Measurements from ENCODE around the gene ZNF160. TPM values are rescaled to one million over a fixed set of nuclear protein-coding genes. Genes with fewer than 3 reads are reported as not detected.
A peak's percentile ranks its signal among the peaks of the same experiment; 100 is the strongest.

Gene ZNF160
- total and polyA plus RNA-seq, 8 donors: 23.2 to 78.0 (median 50.9) TPM

DNA sequence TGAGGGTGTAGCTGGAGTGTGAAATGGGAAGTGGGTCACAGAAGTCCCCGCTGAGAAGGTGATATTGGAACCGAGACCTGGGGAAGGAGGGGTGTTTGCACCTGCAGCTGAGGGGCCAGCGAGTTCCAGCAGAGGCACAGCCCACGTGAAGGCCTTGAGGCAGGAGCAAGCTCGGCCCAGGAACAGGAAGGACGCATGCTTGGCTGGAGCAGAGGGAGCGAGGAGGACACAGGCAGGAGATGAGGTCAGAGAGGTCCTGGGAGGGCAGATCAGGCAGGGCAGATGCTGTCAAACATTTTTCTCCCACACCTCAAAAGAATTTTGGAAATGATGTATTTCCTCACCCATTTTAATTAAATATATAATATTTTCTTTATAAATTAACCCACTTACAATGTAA, 20.2 kb upstream of the ZNF160 start:
- H3K27me3 ChIP-seq: no peaks in the 10 kb centered on the region
- intact Hi-C loops (cut with DNase I): no loop called here
- ATAC-seq (no peak), DNase-seq (no peak)
- no peak for TF ChIP-seq CTCF (IDR thresholded peaks at IDR 0.05)
- peaks cover 0 to 43% of the 10 kb centered on the region in 2 donors for H3K9me3 ChIP-seq
- no peak overlapping the region for H3K27ac ChIP-seq
- no peaks in the 10 kb centered on the region for H3K4me1 ChIP-seq
- H3K36me3 ChIP-seq: no peaks in the 10 kb centered on the region
- H3K4me3 ChIP-seq: no peak overlapping the region

DNA sequence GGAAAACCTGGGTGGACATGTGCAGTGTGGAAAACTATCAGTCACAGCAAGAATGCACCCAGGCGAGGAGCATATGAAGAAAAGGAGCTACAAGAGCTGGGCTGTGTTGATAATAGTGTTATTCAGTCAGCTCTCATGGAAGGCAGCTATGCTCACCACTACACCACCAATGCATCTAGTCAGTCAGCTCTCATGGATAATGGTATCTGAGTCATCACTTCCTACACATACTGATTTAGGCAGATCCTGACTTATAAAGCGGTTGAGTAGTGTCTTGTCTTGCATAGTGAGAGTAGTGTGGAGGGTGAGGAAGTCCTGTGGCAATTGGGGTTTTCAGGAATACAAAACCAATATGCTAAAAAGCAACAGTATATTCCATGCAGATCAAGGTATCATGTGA, 9.1 kb upstream of the ZNF160 start:
- H3K27me3 ChIP-seq: no peaks in the 10 kb centered on the region

GRCh38 chr19:53109527-53109926, 6.3 kb upstream of the ZNF160 start:
- no peak overlapping the region for H3K4me3 ChIP-seq
- no peaks in the 10 kb centered on the region for H3K27me3 ChIP-seq
- H3K27ac ChIP-seq: no peak overlapping the region
- H3K36me3 ChIP-seq: peaks cover 0 to 41% of the 10 kb centered on the region in 2 donors
- no peak for TF ChIP-seq CTCF (IDR thresholded peaks at IDR 0.05)
- ATAC-seq (no peak), DNase-seq (no peak)
- intact Hi-C loops (cut with DNase I): no loop called here
- no peaks in the 10 kb centered on the region for H3K4me1 ChIP-seq
- peaks cover 0 to 41% of the 10 kb centered on the region in 2 donors for H3K9me3 ChIP-seq

More for the DNA sequence above, 9.1 kb upstream of the ZNF160 start:
- Histone ChIP-seq H3K4me1 (no peaks in the 10 kb centered on the region), H3K4me3 (no peak overlapping the region), H3K36me3 (peaks cover 0 to 66% of the 10 kb centered on the region in 2 donors), H3K27ac (no peak overlapping the region), H3K9me3 (peaks cover 0 to 60% of the 10 kb centered on the region in 2 donors)
- intact Hi-C loops (cut with DNase I): no loop called here
- no peak for DNase-seq
- no peak for TF ChIP-seq CTCF (IDR thresholded peaks at IDR 0.05)
- no peak for ATAC-seq

DNA sequence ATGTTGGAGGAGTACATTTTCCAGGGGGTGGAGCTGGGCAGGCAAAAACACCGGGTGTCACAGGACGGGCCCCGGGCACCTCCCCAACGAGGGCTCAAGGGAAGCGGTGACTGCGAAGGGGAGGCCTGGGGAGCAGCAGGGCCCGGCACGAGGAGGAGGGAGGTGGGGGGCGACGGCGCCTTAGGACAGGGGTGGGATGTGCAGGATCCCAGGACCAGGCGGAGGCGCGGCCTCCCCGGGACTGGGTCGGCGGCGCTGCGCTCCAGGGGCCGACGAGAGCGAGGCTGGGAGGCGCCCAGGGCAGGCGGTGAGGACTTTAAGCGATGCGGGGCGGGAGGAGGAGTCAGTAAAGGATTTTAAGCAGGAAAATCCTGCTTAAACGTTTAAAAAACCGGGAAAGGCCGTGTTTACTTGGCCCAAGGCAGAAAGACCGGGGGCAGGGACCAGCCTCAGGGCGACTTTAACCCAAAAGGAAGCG, 427 bp downstream of the ZNF160 start:
- intact Hi-C loops (cut with DNase I): no loop called here

More for the DNA sequence above, 427 bp downstream of the ZNF160 start:
- Histone ChIP-seq H3K36me3 (peaks cover 0 to 20% of the 10 kb centered on the region in 2 donors), H3K9me3 (peaks cover 0 to 5% of the 10 kb centered on the region in 2 donors), H3K27ac (peak overlapping the region; percentile 89), H3K4me3 (peak overlapping the region; percentile 77 to 82), H3K4me1 (peaks cover 16 to 25% of the 10 kb centered on the region in 2 donors), H3K27me3 (no peaks in the 10 kb centered on the region)
- peak; percentile 45 for ATAC-seq
- DNase-seq: peak in 3 of 4 donors; percentile 26 to 82 (median 40)
- TF ChIP-seq CTCF (IDR thresholded peaks at IDR 0.05): no peak
